BJ (cell line): ENCODE results near the gene ZFP90. TPM values are rescaled to one million over a fixed set of nuclear protein-coding genes. Genes with fewer than 3 reads are reported as not detected.
A peak's percentile ranks its signal among the peaks of the same experiment; 100 is the strongest.

ENCODE experiments used
- CTCF ChIA-PET: fragments of 350-600 bp; formaldehyde crosslinking; extraction: SDS; loops from one replicate; lab custom pipeline; 2021; ENCODE audit warnings: antibody characterized with exemption, inconsistent platforms; lab: Yijun Ruan, JAX
- POLR2A ChIA-PET: fragments of 300-600 bp; sonication (Branson Sonifier 250); formaldehyde crosslinking; extraction: SDS; loops from one replicate; lab custom pipeline; 2021; ENCODE audit warnings: antibody characterized with exemption; lab: Charles Lee
- DNase-seq: peaks from one replicate; pipeline ENCODE4 v3.0.0-alpha.2; 2011; ENCODE audit warnings: low read depth
- H3K27me3 ChIP-seq: 2 replicates; pipeline ENCODE4 v1.6.0; 2011; ENCODE audit warnings: low read length; ENCODE audit not compliant: control insufficient read depth, insufficient read depth
- H3K36me3 ChIP-seq: 2 replicates; pipeline ENCODE4 v1.5.1; 2011; ENCODE audit warnings: low read length; ENCODE audit not compliant: control insufficient read depth, insufficient read depth
- H3K4me3 ChIP-seq: 2 replicates; pipeline ENCODE4 v1.5.1; 2011; ENCODE audit warnings: low read depth, mild to moderate bottlenecking, control low read depth, low read length
- polyA plus RNA-seq: library from polyadenylated mRNA; depleted of rRNA; stranded (reverse); fragments of >200 nt; gene quantifications from 2 replicates; pipeline ENCODE4 v1.2.3, GENCODE V29; 2011
- TF ChIP-seq, protein P1 (sequence below): IDR thresholded peaks from 2 replicates; pipeline ENCODE4 v1.5.1; 2011; ENCODE audit warnings: low read depth, mild to moderate bottlenecking, control low read depth, inconsistent platforms, low read length, moderate library complexity; ENCODE audit not compliant: insufficient read depth

Gene ZFP90
- polyA plus RNA-seq, 1 experiment, result 13.0 TPM

DNA sequence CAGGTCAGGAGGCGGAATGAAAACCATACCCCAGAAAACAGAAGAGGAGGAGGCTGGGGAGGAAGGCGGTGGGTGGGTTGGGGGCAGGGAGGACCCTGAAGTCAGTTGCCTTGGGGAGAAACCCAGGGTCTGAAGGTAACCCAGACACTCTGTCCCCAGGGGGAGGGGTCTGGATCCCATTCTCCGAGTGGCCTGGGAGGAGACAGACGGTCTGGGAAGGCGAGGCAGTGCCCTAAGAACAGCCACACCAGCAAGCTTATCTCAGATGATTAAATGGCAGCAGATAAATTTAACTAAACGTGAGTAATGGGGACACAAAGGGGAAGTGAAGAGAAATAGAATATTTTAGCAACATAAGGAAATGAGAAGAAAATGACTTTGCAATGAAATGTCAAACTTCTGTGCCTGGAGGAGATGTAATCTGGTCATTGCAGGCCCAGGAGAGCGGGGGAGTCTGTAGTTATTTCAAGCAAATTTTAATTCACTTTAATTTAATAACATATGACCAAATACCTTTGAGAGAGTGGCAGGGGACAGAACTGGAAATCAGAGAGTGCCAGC lies 21.4 kb upstream of the ZFP90 start:
- Histone ChIP-seq H3K27me3 (no peaks in the 10 kb centered on the region; the same call in 1 of the 2 replicates), H3K4me3 (no peak overlapping the region), H3K36me3 (no peaks in the 10 kb centered on the region)
- ChIA-PET POLR2A (no interaction called here), CTCF (interaction anchor here (0.6 to 4.9 kb wide), 3 partner anchors 13 to 157 kb away, joined by 5 to 51 read pairs (median 8); no protein-coding TSS in a partner anchor)
- TF ChIP-seq, protein P1, sequence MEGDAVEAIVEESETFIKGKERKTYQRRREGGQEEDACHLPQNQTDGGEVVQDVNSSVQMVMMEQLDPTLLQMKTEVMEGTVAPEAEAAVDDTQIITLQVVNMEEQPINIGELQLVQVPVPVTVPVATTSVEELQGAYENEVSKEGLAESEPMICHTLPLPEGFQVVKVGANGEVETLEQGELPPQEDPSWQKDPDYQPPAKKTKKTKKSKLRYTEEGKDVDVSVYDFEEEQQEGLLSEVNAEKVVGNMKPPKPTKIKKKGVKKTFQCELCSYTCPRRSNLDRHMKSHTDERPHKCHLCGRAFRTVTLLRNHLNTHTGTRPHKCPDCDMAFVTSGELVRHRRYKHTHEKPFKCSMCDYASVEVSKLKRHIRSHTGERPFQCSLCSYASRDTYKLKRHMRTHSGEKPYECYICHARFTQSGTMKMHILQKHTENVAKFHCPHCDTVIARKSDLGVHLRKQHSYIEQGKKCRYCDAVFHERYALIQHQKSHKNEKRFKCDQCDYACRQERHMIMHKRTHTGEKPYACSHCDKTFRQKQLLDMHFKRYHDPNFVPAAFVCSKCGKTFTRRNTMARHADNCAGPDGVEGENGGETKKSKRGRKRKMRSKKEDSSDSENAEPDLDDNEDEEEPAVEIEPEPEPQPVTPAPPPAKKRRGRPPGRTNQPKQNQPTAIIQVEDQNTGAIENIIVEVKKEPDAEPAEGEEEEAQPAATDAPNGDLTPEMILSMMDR, result no peak
- no peak for DNase-seq

DNA sequence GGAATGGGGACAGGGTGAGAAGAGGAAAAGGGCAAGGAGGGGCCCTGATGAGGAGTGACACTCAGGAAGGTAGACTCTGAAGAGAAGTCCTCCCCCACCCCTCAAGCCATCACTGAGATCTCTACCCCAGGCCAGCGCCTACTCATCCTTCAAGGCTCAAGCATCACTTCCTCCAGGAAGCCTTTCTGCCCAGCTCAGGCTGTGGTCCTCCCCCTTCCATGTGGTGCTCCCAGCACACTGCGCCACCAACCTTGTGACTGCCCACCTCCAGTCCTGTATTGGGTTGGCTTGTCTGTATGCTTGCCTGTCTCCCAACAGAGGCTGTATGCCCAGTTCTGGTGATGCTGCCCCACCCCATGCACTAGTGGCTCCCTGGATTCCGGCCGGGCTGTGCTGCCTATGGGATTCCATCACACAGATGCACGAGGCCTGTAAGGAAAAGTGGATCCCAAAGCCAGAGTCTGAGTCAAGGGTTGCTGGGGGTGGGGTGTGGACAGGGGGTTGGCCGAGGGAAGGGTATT lies 19.8 kb upstream of the ZFP90 start:
- TF ChIP-seq, protein P1, result no peak
- POLR2A ChIA-PET, result no interaction called here
- H3K27me3 ChIP-seq, result no peaks in the 10 kb centered on the region; the same call in 1 of the 2 replicates
- no peaks in the 10 kb centered on the region for H3K36me3 ChIP-seq
- CTCF ChIA-PET, result interaction anchor here (0.5 to 4.9 kb wide), 11 partner anchors 9 to 403 kb away, joined by 3 to 53 read pairs (median 8); no protein-coding TSS in a partner anchor
- DNase-seq, result no peak
- no peak overlapping the region for H3K4me3 ChIP-seq

DNA sequence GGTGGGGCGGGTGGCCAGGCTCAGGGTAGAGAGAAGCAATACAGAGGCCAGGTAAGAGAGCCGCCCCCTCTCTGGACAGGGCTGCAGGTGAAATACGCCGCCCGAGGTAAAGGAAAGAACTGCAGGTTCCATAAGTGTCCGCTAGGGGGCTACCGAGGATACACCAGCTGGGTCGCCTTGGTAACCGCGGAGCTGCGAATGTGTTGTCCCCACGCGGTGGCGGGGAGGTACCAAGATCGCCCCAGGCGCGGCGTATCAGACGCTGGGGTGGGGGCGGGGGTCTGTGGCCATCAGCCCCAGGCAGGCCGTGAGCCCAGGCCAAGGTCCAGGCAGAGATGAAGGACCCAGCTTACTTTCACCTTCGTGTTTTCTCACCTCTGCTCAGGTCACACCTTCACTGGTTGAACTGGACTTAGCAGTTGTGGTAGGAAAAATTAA lies 18.4 kb upstream of the ZFP90 start:
- Histone ChIP-seq H3K27me3 (no peaks in the 10 kb centered on the region), H3K4me3 (peak overlapping the region; percentile 31), H3K36me3 (no peaks in the 10 kb centered on the region)
- CTCF ChIA-PET, result interaction anchor here (0.6 to 4.9 kb wide), 44 partner anchors 10 to 1205 kb away, joined by 3 to 53 read pairs (median 5); partner anchors contain the start of genes SMPD3 and ZFP90
- TF ChIP-seq, protein P1, result peak; percentile 99
- DNase-seq, result no peak
- POLR2A ChIA-PET, result no interaction called here

DNA sequence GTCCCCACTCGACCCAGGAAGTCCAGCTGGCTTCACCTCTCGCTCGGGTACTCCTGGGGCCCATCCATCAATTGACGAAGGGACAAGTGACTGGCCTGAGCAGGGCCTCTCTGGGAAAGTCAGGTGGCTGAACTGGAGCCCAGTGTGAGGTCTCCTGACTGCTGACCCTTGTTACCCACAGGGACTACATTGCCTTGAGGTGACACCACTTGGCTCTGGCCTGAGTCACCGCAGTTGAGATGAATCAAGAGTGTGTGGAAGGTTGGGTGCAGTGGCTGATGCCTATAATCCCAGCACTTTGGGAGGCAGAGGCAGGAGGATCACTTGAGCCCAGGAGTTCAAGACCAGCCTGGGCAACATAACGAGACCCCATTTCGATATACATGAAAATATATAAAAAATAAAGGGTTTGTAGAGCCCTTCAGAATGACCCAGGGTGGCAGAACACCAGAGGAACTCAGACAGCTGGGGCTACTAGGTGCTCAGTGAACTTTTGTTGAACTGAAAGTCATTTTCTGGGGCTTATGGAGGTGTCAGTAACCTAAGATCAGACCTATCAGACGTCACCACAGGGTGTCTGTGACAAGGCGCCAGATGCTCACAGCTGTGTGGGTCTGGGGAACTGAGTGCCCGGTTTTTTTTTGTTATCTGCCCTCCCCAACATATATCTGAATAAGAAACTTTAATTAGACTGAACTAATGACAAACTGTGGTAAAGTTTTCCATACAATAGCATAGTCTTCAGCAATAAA lies 14.8 kb upstream of the ZFP90 start:
- Histone ChIP-seq H3K4me3 (no peak overlapping the region), H3K27me3 (no peaks in the 10 kb centered on the region), H3K36me3 (no peaks in the 10 kb centered on the region)
- TF ChIP-seq, protein P1, result no peak
- DNase-seq, result no peak
- ChIA-PET POLR2A (no interaction called here), CTCF (no interaction called here)
